Stimulated activated naive CD4-positive, alpha-beta T cell (primary cell): Measurements from ENCODE around the gene PLK1.

ENCODE experiments used
- DNase-seq, 6 experiments: peaks; one replicate each; lab custom pipeline; 2025; lab: John Stamatoyannopoulos, UW

PLK1 gene

DNA sequence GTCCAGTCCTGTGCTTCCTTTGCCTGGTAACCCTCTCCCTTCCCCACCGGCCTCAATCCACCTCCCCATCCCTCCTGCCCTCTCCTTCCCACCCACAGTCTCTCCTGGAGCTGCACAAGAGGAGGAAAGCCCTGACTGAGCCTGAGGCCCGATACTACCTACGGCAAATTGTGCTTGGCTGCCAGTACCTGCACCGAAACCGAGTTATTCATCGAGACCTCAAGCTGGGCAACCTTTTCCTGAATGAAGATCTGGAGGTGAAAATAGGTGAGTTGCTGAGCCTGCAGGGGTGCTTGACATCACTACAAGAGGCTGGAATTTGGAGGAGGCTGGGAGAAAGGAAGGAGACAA is 1.3 kb downstream of the PLK1 start:
- no peak for DNase-seq

DNA sequence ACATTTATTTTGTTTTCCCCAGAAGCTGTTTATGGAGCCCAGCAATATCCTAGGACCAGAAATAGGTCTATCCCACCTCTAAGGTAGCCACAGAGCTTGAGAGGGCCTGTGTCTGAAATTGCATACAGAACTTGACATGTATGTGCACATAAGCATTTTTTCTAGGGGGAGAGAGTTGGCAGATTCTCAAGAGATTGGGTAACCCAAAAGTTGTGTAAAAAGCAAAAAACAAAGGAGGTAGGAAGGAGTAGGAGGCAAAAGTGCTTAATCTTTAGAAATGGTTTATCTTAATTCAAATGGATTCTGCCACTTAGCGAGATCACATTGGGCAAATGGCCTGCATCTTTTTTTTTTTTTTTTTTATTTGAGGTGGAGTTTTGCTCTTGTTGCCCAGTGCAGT is 3.5 kb downstream of the PLK1 start:
- DNase-seq = no peak

DNA sequence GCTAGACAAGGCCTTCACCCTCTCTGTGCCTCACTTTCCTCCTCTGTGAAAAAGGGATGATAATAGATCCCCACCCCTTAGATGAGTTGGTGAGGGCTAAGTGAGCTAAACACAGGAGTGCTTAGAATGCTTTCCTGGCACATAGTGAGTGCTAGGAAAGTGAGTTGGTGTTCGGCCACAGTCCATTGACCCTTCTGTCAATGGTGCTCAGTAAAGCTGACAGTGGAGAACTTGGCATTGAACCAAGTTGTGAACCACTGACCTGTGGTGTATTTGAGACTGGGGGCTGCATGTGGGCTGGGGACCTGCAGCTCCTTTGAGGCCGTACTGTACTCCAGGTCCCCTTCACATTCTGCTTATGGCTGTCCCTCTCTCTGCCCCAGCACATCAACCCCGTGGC is 4.8 kb downstream of the PLK1 start:
- DNase-seq = no peak

DNA sequence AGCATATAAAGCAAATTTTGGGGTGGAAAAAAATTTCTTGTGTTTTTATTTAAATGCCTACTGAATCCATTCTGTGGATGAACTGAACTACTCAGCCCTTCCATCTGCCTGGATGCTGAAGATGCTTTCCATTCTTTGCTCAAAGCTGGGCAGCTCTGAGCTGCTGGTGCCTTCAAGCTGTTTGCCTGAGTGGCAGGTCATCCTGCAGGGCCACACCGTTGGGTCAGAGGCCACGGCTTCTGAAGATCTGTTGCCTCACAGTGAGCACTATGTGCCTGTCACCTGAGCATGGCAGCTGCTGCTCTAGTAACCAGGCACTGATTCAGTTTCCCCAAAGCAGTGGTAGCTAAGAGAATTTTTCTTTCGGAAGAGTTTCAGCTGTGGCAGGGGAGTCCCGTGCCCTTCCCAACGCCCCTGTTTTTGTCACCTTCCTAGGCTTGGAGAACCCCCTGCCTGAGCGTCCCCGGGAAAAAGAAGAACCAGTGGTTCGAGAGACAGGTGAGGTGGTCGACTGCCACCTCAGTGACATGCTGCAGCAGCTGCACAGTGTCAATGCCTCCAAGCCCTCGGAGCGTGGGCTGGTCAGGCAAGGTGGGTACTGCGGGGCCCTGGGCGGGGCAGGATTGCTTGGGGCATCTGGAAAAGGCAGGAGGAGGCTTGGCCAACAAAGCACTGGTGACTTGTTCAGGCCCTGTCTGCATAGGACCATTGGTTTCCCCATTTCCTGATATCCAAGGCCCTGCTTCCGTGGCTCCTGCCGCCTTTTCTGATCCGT is 8.5 kb downstream of the PLK1 start:
- DNase-seq = no peak

DNA sequence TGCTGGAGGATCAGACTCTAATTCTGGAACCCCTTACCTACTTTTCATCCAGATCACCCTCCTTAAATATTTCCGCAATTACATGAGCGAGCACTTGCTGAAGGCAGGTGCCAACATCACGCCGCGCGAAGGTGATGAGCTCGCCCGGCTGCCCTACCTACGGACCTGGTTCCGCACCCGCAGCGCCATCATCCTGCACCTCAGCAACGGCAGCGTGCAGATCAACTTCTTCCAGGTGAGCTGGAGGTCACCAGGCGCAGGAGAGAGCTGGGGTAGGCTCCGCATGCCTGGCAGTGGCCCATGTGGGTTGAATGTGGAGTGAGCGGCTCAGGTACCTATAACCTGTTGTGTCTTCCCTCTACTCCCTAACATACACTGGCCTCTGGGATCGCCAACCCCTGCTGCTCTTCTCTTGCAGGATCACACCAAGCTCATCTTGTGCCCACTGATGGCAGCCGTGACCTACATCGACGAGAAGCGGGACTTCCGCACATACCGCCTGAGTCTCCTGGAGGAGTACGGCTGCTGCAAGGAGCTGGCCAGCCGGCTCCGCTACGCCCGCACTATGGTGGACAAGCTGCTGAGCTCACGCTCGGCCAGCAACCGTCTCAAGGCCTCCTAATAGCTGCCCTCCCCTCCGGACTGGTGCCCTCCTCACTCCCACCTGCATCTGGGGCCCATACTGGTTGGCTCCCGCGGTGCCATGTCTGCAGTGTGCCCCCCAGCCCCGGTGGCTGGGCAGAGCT is 10.9 kb downstream of the PLK1 start:
- DNase-seq = no peak

DNA sequence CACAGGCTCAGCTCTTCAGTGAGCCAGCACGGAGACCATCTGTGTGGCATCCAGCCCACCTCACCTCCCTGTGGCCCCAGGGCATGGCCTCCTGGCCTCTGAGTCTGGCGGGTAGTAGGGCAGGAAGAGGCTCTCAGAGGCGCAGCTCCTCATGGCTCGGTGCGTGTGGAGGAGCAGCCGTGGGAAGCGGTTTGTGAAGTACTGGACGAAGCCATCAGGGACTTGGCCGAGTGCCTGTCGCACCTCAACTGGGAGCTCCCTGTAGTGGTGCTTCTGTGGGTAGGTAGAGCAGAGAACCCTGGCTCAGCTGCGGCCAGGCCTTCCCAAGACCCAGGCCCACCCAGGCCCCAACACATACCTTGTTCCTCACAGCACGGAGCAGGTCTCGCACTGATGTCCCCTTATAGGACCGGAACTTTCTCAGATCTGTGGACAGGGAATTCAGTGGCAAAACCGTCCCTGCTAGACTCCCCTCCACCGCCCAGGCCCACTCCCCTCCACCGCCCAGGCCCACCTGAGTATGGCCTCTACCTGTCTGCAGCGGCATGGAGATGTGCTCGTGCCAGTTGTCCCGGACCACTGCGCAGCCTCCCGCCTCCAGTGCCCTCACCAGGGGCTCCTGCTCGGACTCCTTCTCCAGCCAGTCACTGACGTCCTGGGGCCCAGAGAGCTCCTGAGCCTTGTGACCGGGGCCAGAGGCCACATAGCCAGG is 12.2 kb downstream of the PLK1 start:
- no peak for DNase-seq

DNA sequence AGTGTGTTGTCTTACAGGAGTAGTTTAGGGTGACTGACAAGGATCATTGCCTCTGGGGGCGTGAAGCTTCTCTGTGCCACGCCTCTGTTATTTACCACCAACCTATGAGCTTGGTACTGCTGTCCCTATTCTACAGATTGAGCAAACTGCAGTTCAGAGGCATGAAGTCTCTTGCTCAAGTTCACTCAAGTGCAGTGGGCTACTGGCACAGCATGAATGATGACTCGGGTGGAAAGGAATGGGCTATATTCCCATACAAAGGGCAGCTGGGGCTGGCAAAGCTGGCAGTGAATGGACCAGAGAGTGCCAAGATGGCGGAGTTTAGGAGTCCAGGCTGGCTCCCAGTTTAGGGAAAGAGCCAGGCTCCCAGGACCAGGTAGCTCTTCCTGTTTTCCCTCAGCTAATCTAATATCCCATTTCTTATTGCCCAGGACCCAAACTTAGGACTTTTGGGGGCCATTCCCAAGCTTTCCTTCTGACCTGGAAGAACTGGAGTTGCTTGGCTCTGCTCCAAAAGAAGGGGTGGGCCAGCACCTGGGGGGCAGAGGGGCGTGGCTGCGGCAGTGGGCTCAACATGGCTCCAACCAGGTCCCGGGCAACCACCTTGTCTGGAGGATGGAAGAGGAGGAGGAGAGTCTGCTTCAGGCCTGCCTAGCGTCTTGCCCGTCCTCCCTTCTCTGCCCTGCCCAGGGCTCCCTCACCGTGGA is 12.9 kb downstream of the PLK1 start:
- no peak for DNase-seq

DNA sequence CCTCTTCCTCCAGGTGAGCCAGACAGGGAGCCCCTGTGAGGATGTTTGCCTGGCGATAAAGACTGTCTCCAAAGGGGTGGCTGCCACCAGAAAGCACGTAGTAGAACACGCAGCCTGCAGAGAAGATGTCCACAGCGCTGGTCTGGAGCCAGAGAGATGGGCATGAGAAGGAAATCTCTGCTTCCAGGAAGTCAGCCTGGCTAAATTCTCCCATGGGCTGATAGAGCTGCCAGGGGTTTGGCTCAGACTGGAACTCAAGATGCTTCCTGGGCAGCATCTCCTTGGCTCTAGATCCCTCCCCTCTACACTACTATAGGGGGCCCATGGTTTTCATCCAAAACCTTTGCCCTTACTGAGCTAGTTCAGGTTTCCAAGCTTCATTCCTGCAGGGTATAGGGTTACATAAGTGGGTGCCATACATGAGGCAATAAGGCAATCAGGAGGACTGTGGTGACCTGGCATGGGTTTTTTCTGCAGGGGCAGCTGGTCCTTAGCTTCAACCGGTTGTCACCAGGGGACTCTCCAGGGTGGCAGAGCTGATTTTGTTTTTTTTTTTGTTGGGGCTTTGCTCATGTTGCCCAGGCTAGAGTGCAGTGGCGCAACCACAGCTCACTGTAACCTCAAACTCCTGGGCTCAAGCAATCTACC is 13.6 kb downstream of the PLK1 start:
- no peak for DNase-seq

DNA sequence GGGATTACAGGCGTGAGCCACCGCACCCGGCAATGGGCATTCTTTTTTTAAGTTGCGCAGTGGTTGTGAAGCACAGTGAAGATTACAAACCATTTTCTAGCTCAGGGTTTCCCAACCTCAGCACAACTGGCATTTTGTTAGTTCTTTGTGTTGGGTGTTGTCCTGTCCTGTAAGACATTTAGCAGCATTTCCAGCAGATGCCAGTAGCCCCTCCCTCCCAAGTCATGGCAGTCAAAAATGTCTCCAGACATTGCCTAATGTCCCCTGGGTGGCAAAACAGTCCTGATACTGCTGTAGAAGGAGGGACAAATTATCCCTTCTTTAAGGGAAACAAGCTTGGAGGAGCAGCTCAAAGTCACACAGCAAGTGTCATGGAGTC is 15.6 kb downstream of the PLK1 start:
- no peak for DNase-seq

DNA sequence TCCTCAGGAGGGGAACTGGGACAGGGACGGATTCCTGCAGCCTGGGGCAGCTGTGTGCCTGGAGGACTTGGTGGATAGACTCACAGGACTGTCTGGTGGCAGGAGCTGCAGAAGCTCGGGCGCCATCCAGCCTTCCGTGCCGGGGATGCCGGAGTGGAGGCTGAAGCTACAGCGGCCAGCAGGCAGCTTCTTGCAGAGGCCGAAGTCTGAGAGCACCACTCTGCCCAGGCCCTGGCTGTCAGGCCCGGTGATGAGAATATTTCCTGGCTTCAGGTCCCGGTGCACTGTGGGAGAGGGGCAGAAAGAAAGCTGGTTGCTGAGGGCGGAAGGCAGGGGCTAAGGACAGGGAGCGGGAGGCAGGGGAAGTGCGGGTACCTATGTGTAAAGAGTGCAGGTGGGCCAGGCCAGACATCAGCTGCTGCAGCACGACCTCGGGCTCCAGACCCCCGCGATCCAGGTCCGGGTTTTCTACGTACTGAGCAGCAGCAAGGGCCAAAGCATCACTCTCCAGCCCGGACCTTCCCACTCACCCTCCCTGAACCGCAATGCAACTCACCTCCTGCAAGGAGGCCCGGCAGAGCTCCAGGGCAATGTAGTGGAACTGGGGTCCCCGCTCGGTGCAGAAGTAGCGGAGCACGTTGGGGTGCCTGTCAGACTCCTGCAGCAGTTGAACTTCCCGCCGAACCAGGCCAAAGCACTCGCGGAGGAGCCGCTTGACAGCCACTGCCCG is 16.1 kb downstream of the PLK1 start:
- DNase-seq = no peak

DNA sequence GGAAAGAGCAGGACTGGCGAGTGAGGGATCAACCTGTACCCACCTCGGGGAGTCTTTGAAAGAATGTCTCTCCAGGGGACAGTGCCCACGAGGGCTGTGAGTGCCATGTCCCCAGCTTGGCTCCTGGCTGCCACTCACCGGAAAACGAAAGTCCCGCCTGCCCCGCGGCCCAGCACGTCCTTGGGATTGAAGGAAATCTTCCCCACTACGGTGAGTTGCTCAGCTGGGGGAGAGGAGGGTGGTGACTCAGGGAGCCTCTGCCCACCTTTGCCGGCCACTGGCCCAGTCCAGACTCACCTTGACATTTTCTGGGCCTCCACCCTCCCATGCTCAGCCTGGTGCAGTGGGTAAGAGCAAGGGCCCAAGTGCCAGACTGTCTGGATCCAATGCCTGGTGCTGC is 17.1 kb downstream of the PLK1 start:
- no peak for DNase-seq

DNA sequence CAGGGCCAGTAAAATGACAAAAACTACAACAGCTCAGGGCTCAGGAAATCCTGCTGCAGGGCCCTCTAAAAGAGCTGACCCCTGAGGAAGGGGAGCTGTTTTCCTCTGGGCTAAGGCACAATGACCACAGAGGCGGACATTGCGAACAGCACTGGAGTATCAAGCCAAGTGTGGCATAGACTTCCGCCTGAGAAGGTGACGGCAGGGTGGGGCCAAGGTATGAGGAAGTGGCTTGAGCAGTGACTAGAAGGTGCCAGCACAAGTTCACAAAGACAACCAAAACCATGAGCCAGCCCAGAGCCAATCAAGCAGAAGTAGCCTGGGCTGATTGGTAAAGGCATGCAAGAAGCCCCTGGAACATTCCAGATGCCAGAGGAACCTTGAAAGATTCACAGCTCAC is 20.4 kb downstream of the PLK1 start:
- no peak for DNase-seq

DNA sequence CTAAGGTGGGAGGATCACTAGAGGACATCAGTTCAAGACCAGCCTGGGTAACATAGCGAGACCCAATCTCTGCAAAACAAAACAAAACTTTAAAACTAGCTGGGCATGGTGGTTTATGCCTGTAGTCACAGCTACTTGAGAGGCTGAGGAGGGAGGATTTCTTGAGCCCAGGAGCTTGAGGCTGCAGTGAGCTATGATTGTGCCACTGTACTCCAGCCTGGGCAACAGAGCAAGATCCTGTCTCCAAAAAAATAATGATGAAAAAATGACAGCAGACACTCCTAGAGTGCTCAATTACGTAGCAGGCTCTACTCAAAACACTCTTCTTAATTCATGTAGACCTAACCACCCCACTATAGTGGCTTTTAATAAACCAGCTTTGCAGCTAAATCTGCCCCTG is 21.4 kb downstream of the PLK1 start:
- no peak for DNase-seq

DNA sequence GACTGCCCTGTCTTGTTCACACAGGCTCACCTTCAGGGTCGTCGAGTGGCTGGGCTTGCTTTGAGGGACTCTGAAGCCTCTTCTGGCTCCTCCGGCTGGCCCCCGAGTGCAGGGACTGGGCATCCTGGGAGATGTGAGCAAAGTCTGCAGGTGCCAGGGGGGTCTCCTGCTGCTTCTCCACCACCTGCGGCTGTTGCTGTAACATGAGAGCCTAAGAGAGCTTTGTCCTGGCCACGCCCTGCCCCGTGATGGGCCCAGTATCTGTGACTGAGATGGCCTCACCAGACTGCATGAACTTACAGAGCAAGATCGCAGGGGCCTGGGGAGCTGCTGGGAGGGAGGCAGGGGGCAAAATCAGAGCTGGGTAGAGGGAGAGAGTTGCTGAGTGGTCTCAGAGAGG is 21.8 kb downstream of the PLK1 start:
- DNase-seq = no peak

DNA sequence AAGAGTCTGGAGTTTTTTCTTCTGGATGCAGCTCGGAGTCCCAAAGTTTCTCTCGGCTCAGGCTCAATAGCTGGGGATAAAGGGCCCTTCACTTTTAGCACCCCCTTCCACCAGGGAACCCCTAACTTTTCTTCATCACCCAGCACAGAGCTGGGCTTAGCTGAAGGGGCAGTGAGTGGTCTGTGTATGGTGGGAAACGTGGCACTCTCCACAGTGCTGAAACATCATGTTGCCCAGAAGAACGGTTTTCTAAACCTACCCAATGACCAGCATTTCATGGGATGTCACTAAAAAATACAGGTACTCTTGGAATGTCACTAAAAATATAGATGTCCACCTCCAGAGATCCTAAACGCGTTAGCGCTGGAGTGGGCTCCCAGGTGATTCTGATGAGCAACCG is 22.4 kb downstream of the PLK1 start:
- DNase-seq = no peak

DNA sequence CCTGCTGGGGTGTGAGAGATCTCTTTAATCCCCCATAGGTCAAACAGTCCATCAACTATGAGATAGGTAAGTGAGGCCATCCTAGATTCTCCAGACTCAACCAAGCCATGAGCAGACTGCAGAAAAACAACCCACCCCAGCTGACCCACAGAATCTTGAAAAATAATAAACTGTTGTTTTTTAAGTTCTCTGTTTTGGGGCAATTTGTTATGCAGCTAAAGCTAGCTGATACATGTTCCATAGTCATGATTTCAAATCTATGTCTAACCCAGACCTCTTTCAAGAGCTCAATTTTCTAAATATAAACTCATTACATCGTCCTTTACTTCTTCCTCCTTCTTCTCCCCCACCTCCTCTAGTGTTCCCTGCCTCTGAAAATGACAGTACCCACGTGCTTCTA is 24.3 kb downstream of the PLK1 start:
- no peak for DNase-seq

DNA sequence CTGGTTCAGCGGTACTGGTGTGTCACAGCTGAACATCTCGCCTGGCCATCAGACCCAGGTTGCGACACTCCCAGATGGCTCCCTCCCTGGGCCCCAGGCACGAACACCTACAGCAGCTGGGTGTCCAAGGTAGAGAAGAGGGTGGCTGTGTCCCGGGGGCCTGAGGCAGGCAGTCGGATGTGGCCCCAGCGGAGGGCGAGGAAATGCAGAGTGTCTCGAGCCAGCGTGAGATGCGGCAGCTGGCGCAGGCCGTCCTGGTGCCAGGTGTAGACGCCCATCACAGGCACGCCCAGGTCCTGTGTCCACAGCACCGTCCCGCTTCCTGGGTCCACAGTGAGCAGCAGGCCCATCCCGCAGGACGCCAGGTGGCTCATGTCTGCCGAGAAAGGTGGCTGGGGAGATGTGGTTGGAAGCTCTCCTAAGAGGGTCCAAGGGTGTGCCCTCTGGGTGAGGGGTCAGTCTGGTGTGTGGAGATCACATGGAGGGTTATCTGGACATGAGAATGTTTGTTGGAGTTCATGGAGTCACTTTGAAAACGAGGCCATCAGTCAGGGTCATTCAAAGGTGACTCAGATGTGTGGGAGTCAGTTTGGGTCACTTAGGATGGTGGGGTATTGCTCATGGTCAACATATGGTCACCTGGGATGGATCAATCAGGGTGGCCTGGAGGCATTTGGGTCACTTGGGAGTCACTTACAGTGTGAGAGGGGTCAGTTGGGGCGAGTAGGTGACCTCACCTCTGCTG is 26.3 kb downstream of the PLK1 start:
- no peak for DNase-seq

DNA sequence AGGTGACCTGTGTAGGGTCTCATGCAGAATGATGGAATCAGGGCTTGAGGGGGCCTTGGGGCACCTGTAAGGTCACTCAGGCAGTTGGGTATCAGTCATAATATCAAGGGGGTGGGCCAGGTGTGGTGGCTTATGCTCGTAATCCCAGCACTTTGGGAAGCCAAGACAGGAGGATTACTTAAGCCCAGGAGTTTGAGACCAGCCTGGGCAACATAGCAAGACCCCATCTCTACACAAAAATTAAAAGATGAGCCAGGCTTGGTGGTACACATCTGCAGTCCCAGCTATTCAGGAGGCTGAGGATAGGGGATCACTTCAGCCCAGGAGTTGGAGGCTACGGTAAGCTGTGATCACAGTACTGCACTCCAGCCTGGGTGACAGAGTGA is 26.8 kb downstream of the PLK1 start:
- DNase-seq = no peak

DNA sequence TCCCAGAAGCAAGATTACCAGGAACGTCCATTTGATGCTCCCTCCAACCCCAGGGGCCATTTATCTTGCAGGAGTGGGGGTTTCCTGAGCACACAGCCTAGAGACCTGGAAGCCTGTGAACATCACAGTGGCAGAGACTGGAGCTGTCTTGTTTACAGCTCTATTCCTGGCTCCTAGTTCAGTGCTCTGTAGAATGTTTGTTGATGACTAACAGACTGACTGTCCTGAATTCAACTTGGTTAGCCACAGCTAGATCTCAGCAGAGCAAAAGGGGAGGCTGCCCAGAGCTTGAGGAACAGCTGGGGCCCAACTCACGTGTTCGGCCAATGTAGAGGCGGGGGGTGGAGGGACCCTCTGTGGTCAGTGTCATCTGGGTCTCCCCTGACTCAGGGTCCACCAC is 27.8 kb downstream of the PLK1 start:
- no peak for DNase-seq

DNA sequence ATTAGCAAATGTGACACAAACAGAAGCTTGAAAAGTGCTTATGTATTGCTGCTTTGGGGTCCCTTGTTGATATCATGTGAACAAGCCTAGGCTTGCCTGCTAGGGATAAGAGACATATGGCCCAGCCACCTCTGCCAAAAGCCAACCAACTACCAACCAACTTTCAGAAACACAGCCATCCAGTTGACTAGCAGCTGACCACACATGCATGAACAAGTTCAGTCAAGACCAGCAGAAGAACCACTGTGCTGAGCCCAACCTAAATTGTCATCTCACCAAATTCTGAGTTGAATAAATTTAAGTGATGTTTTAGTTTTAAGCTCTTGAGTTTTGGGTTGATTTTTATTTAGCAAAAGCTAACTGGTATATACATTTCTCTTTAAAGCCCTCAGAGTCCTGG is 30.8 kb downstream of the PLK1 start:
- DNase-seq = no peak

DNA sequence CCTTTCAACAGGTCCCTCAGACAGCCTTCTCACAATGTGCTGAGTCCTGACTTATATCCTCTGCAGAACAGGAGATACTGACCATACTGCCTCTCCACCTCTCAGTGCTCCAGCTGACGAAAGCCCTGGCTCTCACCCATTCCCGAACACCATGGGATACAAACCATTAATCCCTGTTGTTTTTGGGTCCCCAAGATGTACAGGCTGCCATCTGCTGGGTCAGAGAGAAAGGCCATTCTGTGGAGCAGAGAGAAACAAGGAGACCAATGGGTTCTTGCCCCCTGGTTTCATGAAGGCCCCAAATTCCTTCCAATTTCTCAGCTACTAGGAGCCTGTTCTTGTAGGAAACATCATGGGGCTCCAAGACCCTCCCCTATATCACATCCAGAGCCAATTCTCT is 31.3 kb downstream of the PLK1 start:
- no peak for DNase-seq
